ENCODE results near the gene GALNT17. TPM values are rescaled to one million over a fixed set of nuclear protein-coding genes. Genes with fewer than 3 reads are reported as not detected.

The GALNT17 gene
- total and polyA plus RNA-seq, 4 donors = 2.8 to 10.8 (median 7.4) TPM

DNA sequence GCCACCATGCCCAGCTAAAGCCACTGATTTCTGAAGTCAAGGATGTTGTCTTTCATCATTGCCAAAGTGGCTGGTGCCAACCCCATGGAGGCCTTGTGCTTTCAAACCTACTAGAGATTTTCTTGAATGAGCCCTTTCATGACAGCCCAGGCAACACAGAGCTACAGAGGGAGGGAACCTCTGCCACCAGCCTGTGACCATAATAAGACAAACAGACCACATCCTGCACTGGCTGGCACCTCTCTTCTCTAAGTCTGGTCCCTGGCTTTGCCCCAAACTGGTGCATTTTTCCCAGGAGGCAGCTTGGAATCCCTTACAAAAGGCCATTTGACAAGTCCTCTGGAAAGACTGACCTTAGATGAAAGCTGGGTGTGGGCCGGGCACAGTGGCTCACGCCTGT, 348.8 kb downstream of the GALNT17 start:
- no peak overlapping the region for H3K27ac ChIP-seq (ENCODE audit: low read depth in 1 of 2, low read length in 1 of 2)
- TF ChIP-seq, protein P1, sequence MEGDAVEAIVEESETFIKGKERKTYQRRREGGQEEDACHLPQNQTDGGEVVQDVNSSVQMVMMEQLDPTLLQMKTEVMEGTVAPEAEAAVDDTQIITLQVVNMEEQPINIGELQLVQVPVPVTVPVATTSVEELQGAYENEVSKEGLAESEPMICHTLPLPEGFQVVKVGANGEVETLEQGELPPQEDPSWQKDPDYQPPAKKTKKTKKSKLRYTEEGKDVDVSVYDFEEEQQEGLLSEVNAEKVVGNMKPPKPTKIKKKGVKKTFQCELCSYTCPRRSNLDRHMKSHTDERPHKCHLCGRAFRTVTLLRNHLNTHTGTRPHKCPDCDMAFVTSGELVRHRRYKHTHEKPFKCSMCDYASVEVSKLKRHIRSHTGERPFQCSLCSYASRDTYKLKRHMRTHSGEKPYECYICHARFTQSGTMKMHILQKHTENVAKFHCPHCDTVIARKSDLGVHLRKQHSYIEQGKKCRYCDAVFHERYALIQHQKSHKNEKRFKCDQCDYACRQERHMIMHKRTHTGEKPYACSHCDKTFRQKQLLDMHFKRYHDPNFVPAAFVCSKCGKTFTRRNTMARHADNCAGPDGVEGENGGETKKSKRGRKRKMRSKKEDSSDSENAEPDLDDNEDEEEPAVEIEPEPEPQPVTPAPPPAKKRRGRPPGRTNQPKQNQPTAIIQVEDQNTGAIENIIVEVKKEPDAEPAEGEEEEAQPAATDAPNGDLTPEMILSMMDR (IDR thresholded peaks at IDR 0.05; ENCODE audit: control extremely low read depth, extremely low read depth) = no peak
- 92 to 95% methylated on average over 2 of the region's 2 CpGs for WGBS, 2 donors
- peaks cover 0 to 3% (median 0%) of the 10 kb centered on the region in 5 donors for H3K4me1 ChIP-seq (ENCODE audit: control insufficient read depth in 5 of 5, insufficient read depth in 5 of 5, low read length in 5 of 5)
- ATAC-seq (ENCODE audit: insufficient read depth, low FRiP score) (no peak), DNase-seq (no peak)
- no peak overlapping the region for H3K4me3 ChIP-seq
- no peaks in the 10 kb centered on the region for H3K27me3 ChIP-seq (ENCODE audit: control insufficient read depth in 3 of 3, insufficient read depth in 3 of 3, low read length in 2 of 3)
- peaks cover 0 to 2% (median 0%) of the 10 kb centered on the region in 4 donors for H3K9me3 ChIP-seq (ENCODE audit: control insufficient read depth in 4 of 4, insufficient read depth in 3 of 4, low read length in 3 of 4)
- no peaks in the 10 kb centered on the region for H3K36me3 ChIP-seq (ENCODE audit: control insufficient read depth in 4 of 4, insufficient read depth in 4 of 4, low read length in 4 of 4)
- no peak overlapping the region for H3K9ac ChIP-seq (ENCODE audit: insufficient read depth in 1 of 2, low read length in 2 of 2)

DNA sequence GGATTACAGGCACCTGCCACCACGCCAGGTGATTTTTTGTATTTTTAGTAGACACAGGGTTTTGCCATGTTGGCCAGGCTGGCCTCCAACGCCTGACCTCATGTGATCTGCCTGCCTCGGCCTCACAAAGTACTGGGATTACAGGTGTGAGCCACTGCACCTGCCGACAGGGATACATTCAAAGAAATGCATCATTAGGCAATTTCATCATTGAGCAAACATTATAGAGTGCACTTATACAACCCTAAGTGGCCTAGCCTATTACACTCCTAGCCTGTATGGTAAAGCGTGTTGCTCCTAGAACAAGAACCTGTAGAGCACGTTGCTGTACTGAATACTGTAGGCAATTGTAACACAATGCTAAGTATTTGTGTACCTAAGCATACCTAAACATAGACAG, 350.3 kb downstream of the GALNT17 start:
- peaks cover 0 to 2% (median 0%) of the 10 kb centered on the region in 4 donors for H3K9me3 ChIP-seq (ENCODE audit: control insufficient read depth in 4 of 4, insufficient read depth in 3 of 4, low read length in 3 of 4)
- 71 to 85% methylated on average over 6 of the region's 6 CpGs for WGBS, 2 donors

DNA sequence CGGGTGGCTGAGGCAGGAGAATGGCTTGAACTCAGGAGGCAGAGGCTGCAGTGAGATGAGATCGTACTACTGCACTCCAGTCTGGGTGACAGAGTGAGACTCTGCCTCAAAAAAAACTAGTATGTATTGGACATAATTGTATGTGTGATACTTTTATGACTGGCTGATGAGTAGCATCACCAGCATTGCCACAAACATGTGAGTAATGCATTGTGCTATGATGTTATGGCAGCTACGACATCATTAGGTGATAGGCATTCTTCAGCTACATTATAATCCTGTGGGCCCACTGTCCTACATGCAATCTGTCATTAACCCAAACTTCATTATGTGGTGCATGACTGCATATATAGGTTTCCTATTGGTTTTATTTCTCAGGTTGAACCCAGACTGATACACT, 352.4 kb downstream of the GALNT17 start:
- Histone ChIP-seq H3K9me3 (ENCODE audit: control insufficient read depth in 4 of 4, insufficient read depth in 3 of 4, low read length in 3 of 4) (peaks cover 0 to 2% (median 0%) of the 10 kb centered on the region in 4 donors), H3K36me3 (ENCODE audit: control insufficient read depth in 4 of 4, insufficient read depth in 4 of 4, low read length in 4 of 4) (no peaks in the 10 kb centered on the region), H3K4me3 (no peak overlapping the region), H3K27ac (ENCODE audit: low read depth in 1 of 2, low read length in 1 of 2) (no peak overlapping the region), H3K9ac (ENCODE audit: insufficient read depth in 1 of 2, low read length in 2 of 2) (no peak overlapping the region), H3K4me1 (ENCODE audit: control insufficient read depth in 5 of 5, insufficient read depth in 5 of 5, low read length in 5 of 5) (peaks cover 0 to 3% (median 0%) of the 10 kb centered on the region in 5 donors), H3K27me3 (ENCODE audit: control insufficient read depth in 3 of 3, insufficient read depth in 3 of 3, low read length in 2 of 3) (no peaks in the 10 kb centered on the region)
- WGBS, 2 donors = 92 to 95% methylated on average over 3 of the region's 3 CpGs
- no peak for ATAC-seq (ENCODE audit: insufficient read depth, low FRiP score)
- no peak for DNase-seq
- TF ChIP-seq, protein P1 (IDR thresholded peaks at IDR 0.05; ENCODE audit: control extremely low read depth, extremely low read depth) = no peak

More for the DNA sequence above, 350.3 kb downstream of the GALNT17 start:
- Histone ChIP-seq H3K4me3 (no peak overlapping the region), H3K4me1 (ENCODE audit: control insufficient read depth in 5 of 5, insufficient read depth in 5 of 5, low read length in 5 of 5) (peaks cover 0 to 3% (median 0%) of the 10 kb centered on the region in 5 donors), H3K27ac (ENCODE audit: low read depth in 1 of 2, low read length in 1 of 2) (no peak overlapping the region), H3K27me3 (ENCODE audit: control insufficient read depth in 3 of 3, insufficient read depth in 3 of 3, low read length in 2 of 3) (no peaks in the 10 kb centered on the region), H3K36me3 (ENCODE audit: control insufficient read depth in 4 of 4, insufficient read depth in 4 of 4, low read length in 4 of 4) (no peaks in the 10 kb centered on the region), H3K9ac (ENCODE audit: insufficient read depth in 1 of 2, low read length in 2 of 2) (no peak overlapping the region)
- ATAC-seq (ENCODE audit: insufficient read depth, low FRiP score) (peak; percentile 58), DNase-seq (peak; percentile 50 to 85 (median 72))
- TF ChIP-seq, protein P1 (IDR thresholded peaks at IDR 0.05; ENCODE audit: control extremely low read depth, extremely low read depth) = no peak

DNA sequence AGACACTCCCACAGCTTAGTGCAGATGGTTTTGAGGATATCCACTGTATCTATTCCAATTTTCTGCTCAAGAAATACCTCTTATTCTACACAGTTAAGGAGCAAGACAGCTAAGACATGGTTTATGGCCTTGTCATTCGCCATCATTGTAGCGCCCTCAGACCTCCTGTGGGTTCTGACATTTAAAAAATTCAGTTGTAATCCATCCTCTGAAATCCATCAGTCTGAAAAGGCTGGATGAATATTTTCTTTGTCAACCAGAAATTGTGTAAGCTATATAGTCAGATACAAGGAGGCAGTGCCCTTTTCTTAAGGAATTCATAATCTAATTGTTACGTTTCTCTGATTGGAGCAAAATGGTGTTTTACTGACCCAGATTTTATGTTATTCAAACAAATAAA, 353.6 kb downstream of the GALNT17 start:
- no peak overlapping the region for H3K9ac ChIP-seq (ENCODE audit: insufficient read depth in 1 of 2, low read length in 2 of 2)
- 95 to 96% methylated on average over 3 of the region's 3 CpGs for WGBS, 2 donors
- H3K27ac ChIP-seq (ENCODE audit: low read depth in 1 of 2, low read length in 1 of 2) = no peak overlapping the region
- TF ChIP-seq, protein P1 (IDR thresholded peaks at IDR 0.05; ENCODE audit: control extremely low read depth, extremely low read depth) = no peak
- no peaks in the 10 kb centered on the region for H3K27me3 ChIP-seq (ENCODE audit: control insufficient read depth in 3 of 3, insufficient read depth in 3 of 3, low read length in 2 of 3)
- no peak for DNase-seq
- peaks cover 0 to 2% (median 0%) of the 10 kb centered on the region in 4 donors for H3K9me3 ChIP-seq (ENCODE audit: control insufficient read depth in 4 of 4, insufficient read depth in 3 of 4, low read length in 3 of 4)
- no peak overlapping the region for H3K4me3 ChIP-seq
- no peaks in the 10 kb centered on the region for H3K36me3 ChIP-seq (ENCODE audit: control insufficient read depth in 4 of 4, insufficient read depth in 4 of 4, low read length in 4 of 4)
- no peak for ATAC-seq (ENCODE audit: insufficient read depth, low FRiP score)
- H3K4me1 ChIP-seq (ENCODE audit: control insufficient read depth in 5 of 5, insufficient read depth in 5 of 5, low read length in 5 of 5) = peaks cover 0 to 3% (median 0%) of the 10 kb centered on the region in 5 donors

Measured in lung (tissue), 12 donors.